Osteocyte (in vitro differentiated cells): ENCODE measurements around the gene PLA2G7. TPM values are rescaled to one million over a fixed set of nuclear protein-coding genes. Genes with fewer than 3 reads are reported as not detected.
A peak's percentile ranks its signal among the peaks of the same experiment; 100 is the strongest.

ENCODE experiments used
- DNase-seq: peaks from one replicate; pipeline ENCODE4 v3.0.0; 2021; ENCODE audit warnings: mixed read lengths; ENCODE audit not compliant: unreplicated experiment; ENCODE audit errors: extremely low spot score
- H3K27ac Mint-ChIP-seq: one replicate; pipeline ENCODE4 v1.8.0; 2021; ENCODE audit warnings: mild to moderate bottlenecking, mixed read lengths; ENCODE audit not compliant: unreplicated experiment
- H3K27me3 Mint-ChIP-seq: one replicate; pipeline ENCODE4 v1.8.0; 2021; ENCODE audit warnings: mixed read lengths; ENCODE audit not compliant: unreplicated experiment
- H3K36me3 Mint-ChIP-seq: one replicate; pipeline ENCODE4 v1.8.0; 2021; ENCODE audit warnings: mixed read lengths; ENCODE audit not compliant: unreplicated experiment
- H3K4me1 Mint-ChIP-seq: one replicate; pipeline ENCODE4 v1.8.0; 2021; ENCODE audit warnings: mixed read lengths; ENCODE audit not compliant: unreplicated experiment
- H3K4me3 Mint-ChIP-seq: one replicate; pipeline ENCODE4 v1.8.0; 2021; ENCODE audit warnings: mild to moderate bottlenecking, moderate library complexity, mixed read lengths; ENCODE audit not compliant: unreplicated experiment
- H3K9me3 Mint-ChIP-seq: one replicate; pipeline ENCODE4 v1.8.0; 2021; ENCODE audit warnings: mixed read lengths; ENCODE audit not compliant: unreplicated experiment
- CTCF ChIP-seq: fragments of 200-600 bp; sonication (generic); IDR thresholded peaks from 2 replicates; pipeline ENCODE4 v1.5.0; 2021; ENCODE audit warnings: antibody characterized with exemption, mild to moderate bottlenecking, moderate library complexity
- total RNA-seq: library from RNA; stranded (reverse); gene quantifications from 2 replicates; pipeline ENCODE4 v1.2.1, GENCODE V29; 2021

Gene PLA2G7
- total RNA-seq, 1 donor from 2014 or later = not detected

DNA sequence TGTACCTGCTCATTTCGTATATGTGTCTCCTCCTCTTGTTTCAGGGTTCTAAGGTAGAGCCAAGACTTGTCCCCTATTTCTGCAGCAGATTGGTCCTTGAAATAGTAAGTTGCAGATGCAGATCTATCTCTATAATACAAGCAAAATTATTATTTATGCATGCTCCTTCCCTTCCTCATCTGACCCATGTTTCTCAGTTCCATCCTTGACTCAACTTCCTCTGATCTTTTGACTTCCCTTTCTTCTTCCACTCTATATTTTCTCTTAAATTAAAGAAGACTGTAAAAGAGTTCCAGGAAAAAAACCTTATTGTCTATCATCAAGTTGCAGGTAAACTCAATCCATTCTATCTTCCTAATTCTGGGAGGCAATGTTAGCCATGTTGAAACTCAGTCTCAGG, 23.7 kb downstream of the PLA2G7 start:
- Mint-ChIP-seq H3K36me3 (no peaks in the 10 kb centered on the region), H3K4me3 (no peak overlapping the region), H3K4me1 (no peaks in the 10 kb centered on the region), H3K27ac (no peak overlapping the region), H3K27me3 (peaks cover 18% of the 10 kb centered on the region), H3K9me3 (no peaks in the 10 kb centered on the region)
- no peak for TF ChIP-seq CTCF
- DNase-seq = no peak

DNA sequence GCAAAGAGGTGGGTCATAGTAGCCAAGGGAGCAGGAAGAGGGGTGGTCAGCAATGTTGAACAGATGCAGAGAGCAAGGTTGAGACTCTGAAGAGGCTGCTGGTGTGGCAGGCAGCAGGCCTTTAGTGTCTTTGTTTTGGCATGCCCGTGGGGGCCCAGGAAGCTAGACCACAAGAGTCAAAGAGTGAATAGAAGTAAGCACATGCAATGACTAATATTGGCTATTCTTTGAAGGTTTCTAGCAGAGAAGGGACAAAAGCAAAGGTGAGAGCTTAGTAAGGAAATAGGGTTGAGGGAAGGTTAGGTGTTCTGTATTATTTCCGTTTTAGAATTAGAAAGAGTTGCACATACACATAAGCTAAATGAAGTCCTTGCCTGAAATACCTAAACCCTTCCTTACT, 28.7 kb downstream of the PLA2G7 start:
- Mint-ChIP-seq H3K27ac (no peak overlapping the region), H3K9me3 (no peaks in the 10 kb centered on the region), H3K36me3 (no peaks in the 10 kb centered on the region), H3K4me3 (no peak overlapping the region), H3K27me3 (peaks cover 38% of the 10 kb centered on the region), H3K4me1 (no peaks in the 10 kb centered on the region)
- no peak for TF ChIP-seq CTCF
- no peak for DNase-seq

GRCh38 chr6:46704562-46704961, 30.6 kb downstream of the PLA2G7 start:
- DNase-seq = no peak
- Mint-ChIP-seq H3K4me3 (no peak overlapping the region), H3K27me3 (peaks cover 36% of the 10 kb centered on the region)

GRCh38 chr6:46699970-46700369, 35.2 kb downstream of the PLA2G7 start:
- Mint-ChIP-seq H3K4me3 (no peak overlapping the region), H3K27me3 (peaks cover 32% of the 10 kb centered on the region), H3K27ac (no peak overlapping the region), H3K36me3 (no peaks in the 10 kb centered on the region), H3K9me3 (no peaks in the 10 kb centered on the region), H3K4me1 (no peaks in the 10 kb centered on the region)
- no peak for TF ChIP-seq CTCF
- DNase-seq = no peak

More at GRCh38 chr6:46704562-46704961, 30.6 kb downstream of the PLA2G7 start:
- no peaks in the 10 kb centered on the region for H3K4me1 Mint-ChIP-seq
- H3K27ac Mint-ChIP-seq = no peak overlapping the region
- peak; percentile 28 for TF ChIP-seq CTCF
- no peaks in the 10 kb centered on the region for H3K36me3 Mint-ChIP-seq
- no peaks in the 10 kb centered on the region for H3K9me3 Mint-ChIP-seq

DNA sequence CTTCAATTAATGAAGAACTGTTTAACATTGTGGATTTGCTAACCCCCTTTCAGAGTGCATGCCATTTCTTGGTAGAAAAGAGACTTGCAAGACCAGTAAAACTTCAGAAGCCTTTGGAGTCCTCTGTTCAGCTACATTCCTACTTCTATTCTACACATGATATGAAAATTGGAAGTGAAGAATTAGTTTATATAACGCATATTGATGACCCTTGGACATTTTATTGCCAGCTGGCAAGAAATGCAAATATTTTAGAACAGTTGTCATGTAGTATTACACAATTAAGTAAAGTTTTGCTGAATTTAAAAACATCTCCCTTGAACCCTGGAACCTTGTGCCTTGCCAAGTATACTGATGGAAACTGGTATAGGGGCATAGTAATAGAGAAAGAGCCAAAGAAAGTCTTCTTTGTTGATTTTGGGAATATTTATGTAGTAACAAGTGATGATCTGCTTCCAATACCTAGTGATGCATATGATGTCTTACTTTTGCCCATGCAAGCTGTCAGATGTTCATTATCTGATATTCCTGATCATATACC, 44.2 kb downstream of the PLA2G7 start:
- Mint-ChIP-seq H3K9me3 (no peaks in the 10 kb centered on the region), H3K36me3 (no peaks in the 10 kb centered on the region), H3K4me3 (no peak overlapping the region), H3K27ac (no peak overlapping the region), H3K27me3 (peaks cover 10% of the 10 kb centered on the region), H3K4me1 (peaks cover 6% of the 10 kb centered on the region)
- DNase-seq = no peak
- TF ChIP-seq CTCF = no peak
